HEK293 (cell line): ENCODE data around the gene ACADL.
"Not testable (repeated sequence)": the region's sequence is repeated elsewhere in the genome, so short reads cannot be mapped to it uniquely, and the experiment has no call there.

Experiments used
- CTCF ChIA-PET: fragments of 350-600 bp; formaldehyde crosslinking; extraction: SDS; loops from one replicate; lab custom pipeline; 2021; ENCODE audit warnings: antibody characterized with exemption; lab: Yijun Ruan, JAX
- POLR2A ChIA-PET: fragments of 300-600 bp; formaldehyde crosslinking; extraction: SDS; loops from one replicate; lab custom pipeline; 2020; ENCODE audit warnings: antibody characterized with exemption, inconsistent platforms; lab: Yijun Ruan, JAX
- H3K27ac ChIP-seq: fragments of 200-500 bp; sonication (Bioruptor generic); 2 replicates; pipeline ENCODE4 v1.5.1; 2014; ENCODE audit warnings: low read depth, low read length, control low read depth, inconsistent platforms; ENCODE audit errors: extremely low read depth
- H3K36me3 ChIP-seq, 2 experiments: fragments of 200-500 bp in 1 of 2; sonication (Bioruptor generic) in 1 of 2; 1 replicate in 1 of 2; 2 replicates in 1 of 2; pipeline ENCODE4 v1.5.1; 2014 to 2017; ENCODE audit warnings: inconsistent platforms in 2 of 2, low read length in 2 of 2; ENCODE audit not compliant: control insufficient read depth in 2 of 2, insufficient read depth in 1 of 2
- H3K4me1 ChIP-seq: fragments of 200-500 bp; sonication (Bioruptor generic); 2 replicates; pipeline ENCODE4 v1.5.1; 2014; ENCODE audit warnings: mild to moderate bottlenecking, low read length, inconsistent platforms; ENCODE audit not compliant: control insufficient read depth, insufficient read depth
- H3K4me3 ChIP-seq: 2 replicates; pipeline ENCODE4 v1.5.1; 2011; ENCODE audit warnings: low read depth, mild to moderate bottlenecking, control low read depth, low read length, moderate library complexity
- H3K9me3 ChIP-seq: fragments of 200-500 bp; sonication (Bioruptor generic); 2 replicates; pipeline ENCODE4 v1.5.1; 2014; ENCODE audit warnings: low read depth, low read length, inconsistent platforms; ENCODE audit not compliant: control insufficient read depth, insufficient read depth
- EGR2 ChIP-seq: fragments of 450-650 bp; formaldehyde crosslinking; IDR thresholded peaks from 2 replicates; pipeline ENCODE4 v1.5.1; 2016; ENCODE audit warnings: low read depth, missing biosample characterization, missing genetic modification characterization
- KLF10 ChIP-seq: fragments of 450-650 bp; IDR thresholded peaks from 2 replicates; pipeline ENCODE4 v1.5.1; 2018; ENCODE audit warnings: missing biosample characterization, mild to moderate bottlenecking, missing genetic modification characterization
- OVOL3 ChIP-seq: fragments of 450-650 bp; formaldehyde crosslinking; IDR thresholded peaks from 2 replicates; pipeline ENCODE4 v1.5.1; 2016; ENCODE audit warnings: missing biosample characterization, missing genetic modification characterization
- PRDM6 ChIP-seq: fragments of 450-650 bp; formaldehyde crosslinking; IDR thresholded peaks from 2 replicates; pipeline ENCODE4 v1.5.1; 2017; ENCODE audit warnings: missing biosample characterization, missing genetic modification characterization
- SP3 ChIP-seq: fragments of 450-650 bp; formaldehyde crosslinking; IDR thresholded peaks from 2 replicates; pipeline ENCODE4 v1.5.1; 2016; ENCODE audit warnings: missing biosample characterization, missing genetic modification characterization
- ZIC2 ChIP-seq: fragments of 450-650 bp; formaldehyde crosslinking; IDR thresholded peaks from 2 replicates; pipeline ENCODE4 v1.5.1; 2016; ENCODE audit warnings: missing biosample characterization, missing genetic modification characterization
- ZNF146 ChIP-seq: fragments of 450-650 bp; formaldehyde crosslinking; IDR thresholded peaks from 2 replicates; pipeline ENCODE4 v1.5.1; 2016; ENCODE audit warnings: missing biosample characterization, missing genetic modification characterization
- ZNF16 ChIP-seq: fragments of 450-650 bp; formaldehyde crosslinking; IDR thresholded peaks from 2 replicates; pipeline ENCODE4 v1.5.1; 2016; ENCODE audit warnings: low read depth, missing biosample characterization, missing genetic modification characterization
- ZNF24 ChIP-seq: fragments of 450-650 bp; formaldehyde crosslinking; IDR thresholded peaks from 2 replicates; pipeline ENCODE4 v1.5.1; 2016; ENCODE audit warnings: missing biosample characterization, missing genetic modification characterization
- ZNF274 ChIP-seq, 2 experiments: fragments of 200-500 bp in 1 of 2; fragments of 450-650 bp in 1 of 2; sonication (Bioruptor generic) in 1 of 2; formaldehyde crosslinking in 1 of 2; IDR thresholded peaks; 2 replicates each; pipeline versions ENCODE4 v1.5.1 to v1.6.1; 2014 to 2016; ENCODE audit warnings: borderline replicate concordance in 1 of 2, inconsistent platforms in 1 of 2, low read length in 1 of 2, missing biosample characterization in 1 of 2, missing genetic modification characterization in 1 of 2
- ZNF324 ChIP-seq: fragments of 450-650 bp; formaldehyde crosslinking; IDR thresholded peaks from 2 replicates; pipeline ENCODE4 v1.5.1; 2016; ENCODE audit warnings: missing biosample characterization, missing genetic modification characterization
- ZNF391 ChIP-seq: fragments of 450-650 bp; formaldehyde crosslinking; IDR thresholded peaks from 2 replicates; pipeline ENCODE4 v1.5.1; 2016; ENCODE audit warnings: low read depth, missing biosample characterization, missing genetic modification characterization, borderline replicate concordance
- ZNF416 ChIP-seq: fragments of 450-650 bp; formaldehyde crosslinking; IDR thresholded peaks from 2 replicates; pipeline ENCODE4 v1.5.1; 2016; ENCODE audit warnings: missing biosample characterization, missing genetic modification characterization
- ZNF433 ChIP-seq: fragments of 450-650 bp; formaldehyde crosslinking; IDR thresholded peaks from 2 replicates; pipeline ENCODE4 v1.5.1; 2016; ENCODE audit warnings: missing biosample characterization, missing genetic modification characterization, low read depth
- ZNF548 ChIP-seq: fragments of 450-650 bp; formaldehyde crosslinking; IDR thresholded peaks from 2 replicates; pipeline ENCODE4 v1.5.1; 2016; ENCODE audit warnings: missing biosample characterization, missing genetic modification characterization
- ZNF561 ChIP-seq: fragments of 450-650 bp; IDR thresholded peaks from 2 replicates; pipeline ENCODE4 v1.5.1; 2018; ENCODE audit warnings: missing biosample characterization, missing genetic modification characterization, borderline replicate concordance
- ZNF837 ChIP-seq: fragments of 450-650 bp; formaldehyde crosslinking; IDR thresholded peaks from 2 replicates; pipeline ENCODE4 v1.5.1; 2016; ENCODE audit warnings: missing biosample characterization, missing genetic modification characterization
- TF ChIP-seq, protein P1 (sequence below): fragments of 450-650 bp; formaldehyde crosslinking; IDR thresholded peaks from 2 replicates; pipeline ENCODE4 v1.5.1; 2016; ENCODE audit warnings: missing biosample characterization, missing genetic modification characterization
- TF ChIP-seq, protein P2 (sequence below): fragments of 450-650 bp; formaldehyde crosslinking; IDR thresholded peaks from 2 replicates; pipeline ENCODE4 v1.5.1; 2016; ENCODE audit warnings: missing biosample characterization, missing genetic modification characterization, borderline replicate concordance

ACADL gene

DNA sequence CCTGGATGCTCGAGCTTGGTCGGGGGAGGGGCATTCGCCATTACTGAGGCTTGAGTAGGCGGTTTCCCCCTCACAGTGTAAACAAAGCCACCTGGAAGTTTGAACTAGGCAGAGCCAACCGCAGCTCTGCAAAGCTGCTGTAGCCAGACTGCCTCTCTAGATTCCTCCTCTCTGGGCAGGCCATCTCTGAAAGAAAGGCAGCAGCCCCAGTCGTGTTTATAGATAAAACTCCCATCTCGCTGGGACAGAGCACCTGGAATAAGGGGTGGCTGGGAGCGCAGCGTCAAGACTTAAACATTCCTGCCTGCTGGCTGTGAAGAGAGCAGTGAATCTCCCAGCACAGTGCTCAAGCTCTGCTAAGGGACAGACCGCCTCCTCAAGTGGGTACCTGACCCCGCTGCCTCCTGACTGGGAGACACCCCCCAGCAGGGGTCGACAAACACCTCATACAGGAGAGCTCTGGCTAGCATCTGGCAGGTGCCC is 43.6 kb downstream of the ACADL start:
- 0 out of 2 replicates have a peak, but pooled peaks have one; percentile 12 for TF ChIP-seq EGR2 (tag by site-specific recombination)
- H3K36me3 ChIP-seq, H3K9me3 ChIP-seq, H3K4me3 ChIP-seq, POLR2A ChIA-PET, H3K27ac ChIP-seq: not testable (repeated sequence)
- peaks cover 12% of the 10 kb centered on the region; the same call in 1 of the 2 replicates for H3K4me1 ChIP-seq
- CTCF ChIA-PET = interaction anchor here (0.8 kb wide), 1 partner anchor 45 kb away, joined by 4 read pairs; no protein-coding TSS in a partner anchor

DNA sequence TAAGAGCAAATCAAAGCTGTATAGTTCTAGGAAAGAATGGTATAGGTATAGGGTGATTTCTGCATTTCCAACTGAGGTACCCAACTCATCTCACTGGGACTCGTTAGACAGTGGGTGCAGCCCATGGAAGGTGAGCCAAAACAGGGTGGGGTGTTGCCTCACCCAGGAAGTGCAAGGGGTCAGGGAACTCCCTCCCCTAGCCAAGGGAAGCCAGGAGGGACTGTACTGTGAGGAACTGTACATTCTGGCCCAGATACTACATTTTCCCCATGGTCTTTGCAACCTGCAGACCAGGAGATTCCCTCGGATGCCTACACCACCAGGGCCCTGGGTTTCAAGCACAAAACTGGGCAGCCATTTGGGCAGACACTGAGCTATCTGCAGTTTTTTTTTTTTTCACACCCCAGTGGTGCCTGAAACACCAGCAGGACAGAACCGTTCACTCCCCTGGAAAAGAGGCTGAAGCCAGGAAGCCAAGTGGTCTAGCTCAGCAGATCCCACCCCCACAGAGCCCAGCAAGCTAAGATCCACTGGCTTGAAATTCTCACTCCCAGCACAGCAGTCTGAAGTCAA is 44.1 kb downstream of the ACADL start:
- H3K4me3 ChIP-seq, H3K9me3 ChIP-seq, H3K27ac ChIP-seq, H3K36me3 ChIP-seq: not testable (repeated sequence)
- CTCF ChIA-PET = interaction anchor here (0.6 to 0.8 kb wide), 3 partner anchors 46 to 497 kb away, joined by 4 to 5 read pairs (median 4); no protein-coding TSS in a partner anchor
- POLR2A ChIA-PET = interaction anchor here (1.0 kb wide), 1 partner anchor 43 kb away, joined by 3 read pairs; no protein-coding TSS in a partner anchor
- H3K4me1 ChIP-seq = peaks cover 12% of the 10 kb centered on the region; the same call in 1 of the 2 replicates

GRCh38 chr2:210180477-210180876 is 44.8 kb downstream of the ACADL start:
- Histone ChIP-seq H3K4me3 (no peak overlapping the region), H3K36me3 (no peaks in the 10 kb centered on the region), H3K27ac (no peak overlapping the region), H3K9me3 (no peaks in the 10 kb centered on the region), H3K4me1 (peaks cover 12% of the 10 kb centered on the region; the same call in 1 of the 2 replicates)
- CTCF ChIA-PET = interaction anchor here (0.7 kb wide), 1 partner anchor 801 kb away, joined by 4 read pairs; no protein-coding TSS in a partner anchor
- POLR2A ChIA-PET = interaction anchor here (1.0 kb wide), 1 partner anchor 44 kb away, joined by 3 read pairs; no protein-coding TSS in a partner anchor
- TF ChIP-seq OVOL3 (tag by site-specific recombination) = no peak
- TF ChIP-seq ZNF146 = no peak
- TF ChIP-seq SP3 (tag by site-specific recombination) = no peak
- TF ChIP-seq ZNF16 (tag by site-specific recombination) = no peak
- TF ChIP-seq, protein P1, sequence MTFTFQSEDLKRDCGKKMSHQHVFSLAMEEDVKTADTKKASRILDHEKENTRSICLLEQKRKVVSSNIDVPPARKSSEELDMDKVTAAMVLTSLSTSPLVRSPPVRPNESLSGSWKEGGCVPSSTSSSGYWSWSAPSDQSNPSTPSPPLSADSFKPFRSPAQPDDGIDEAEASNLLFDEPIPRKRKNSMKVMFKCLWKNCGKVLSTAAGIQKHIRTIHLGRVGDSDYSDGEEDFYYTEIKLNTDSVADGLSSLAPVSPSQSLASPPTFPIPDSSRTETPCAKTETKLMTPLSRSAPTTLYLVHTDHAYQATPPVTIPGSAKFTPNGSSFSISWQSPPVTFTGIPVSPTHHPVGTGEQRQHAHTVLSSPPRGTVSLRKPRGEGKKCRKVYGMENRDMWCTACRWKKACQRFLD (tag by site-specific recombination) = no peak
- no peak for TF ChIP-seq ZNF561 (tag by site-specific recombination)
- TF ChIP-seq ZNF433 = no peak
- no peak for TF ChIP-seq PRDM6
- no peak for TF ChIP-seq ZNF416 (tag by site-specific recombination)
- no peak for TF ChIP-seq ZNF274 (IDR thresholded peaks at IDR 0.05; ENCODE audit: low read length)
- no peak for TF ChIP-seq ZNF274 (tag by site-specific recombination; IDR thresholded peaks at IDR 0.05; ENCODE audit: borderline replicate concordance)
- no peak for TF ChIP-seq ZNF548 (tag by site-specific recombination)
- TF ChIP-seq, protein P2, sequence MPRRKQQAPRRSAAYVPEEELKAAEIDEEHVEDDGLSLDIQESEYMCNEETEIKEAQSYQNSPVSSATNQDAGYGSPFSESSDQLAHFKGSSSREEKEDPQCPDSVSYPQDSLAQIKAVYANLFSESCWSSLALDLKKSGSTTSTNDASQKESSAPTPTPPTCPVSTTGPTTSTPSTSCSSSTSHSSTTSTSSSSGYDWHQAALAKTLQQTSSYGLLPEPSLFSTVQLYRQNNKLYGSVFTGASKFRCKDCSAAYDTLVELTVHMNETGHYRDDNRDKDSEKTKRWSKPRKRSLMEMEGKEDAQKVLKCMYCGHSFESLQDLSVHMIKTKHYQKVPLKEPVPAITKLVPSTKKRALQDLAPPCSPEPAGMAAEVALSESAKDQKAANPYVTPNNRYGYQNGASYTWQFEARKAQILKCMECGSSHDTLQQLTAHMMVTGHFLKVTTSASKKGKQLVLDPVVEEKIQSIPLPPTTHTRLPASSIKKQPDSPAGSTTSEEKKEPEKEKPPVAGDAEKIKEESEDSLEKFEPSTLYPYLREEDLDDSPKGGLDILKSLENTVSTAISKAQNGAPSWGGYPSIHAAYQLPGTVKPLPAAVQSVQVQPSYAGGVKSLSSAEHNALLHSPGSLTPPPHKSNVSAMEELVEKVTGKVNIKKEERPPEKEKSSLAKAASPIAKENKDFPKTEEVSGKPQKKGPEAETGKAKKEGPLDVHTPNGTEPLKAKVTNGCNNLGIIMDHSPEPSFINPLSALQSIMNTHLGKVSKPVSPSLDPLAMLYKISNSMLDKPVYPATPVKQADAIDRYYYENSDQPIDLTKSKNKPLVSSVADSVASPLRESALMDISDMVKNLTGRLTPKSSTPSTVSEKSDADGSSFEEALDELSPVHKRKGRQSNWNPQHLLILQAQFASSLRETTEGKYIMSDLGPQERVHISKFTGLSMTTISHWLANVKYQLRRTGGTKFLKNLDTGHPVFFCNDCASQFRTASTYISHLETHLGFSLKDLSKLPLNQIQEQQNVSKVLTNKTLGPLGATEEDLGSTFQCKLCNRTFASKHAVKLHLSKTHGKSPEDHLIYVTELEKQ (tag by site-specific recombination) = no peak
- no peak for TF ChIP-seq ZNF24 (tag by site-specific recombination)
- no peak for TF ChIP-seq ZNF391
- no peak for TF ChIP-seq ZNF324 (tag by site-specific recombination)
- TF ChIP-seq ZIC2 (tag by site-specific recombination) = no peak
- TF ChIP-seq KLF10 (tag by site-specific recombination) = no peak
- no peak for TF ChIP-seq ZNF837 (tag by site-specific recombination)
